Osteoblast (primary cell): Measurements from ENCODE around the gene TMEFF1. TPM values are rescaled to one million over a fixed set of nuclear protein-coding genes. Genes with fewer than 3 reads are reported as not detected.

Experiments
- DNase-seq: peaks from one replicate; pipeline ENCODE4 v3.0.0; 2011; ENCODE audit warnings: low spot score, mixed read lengths; ENCODE audit not compliant: insufficient read length; ENCODE audit errors: missing footprints
- H2AFZ ChIP-seq: 2 replicates; pipeline ENCODE4 v1.6.0; 2011; ENCODE audit warnings: mild to moderate bottlenecking, low read length
- H3K27ac ChIP-seq: 2 replicates; pipeline ENCODE4 v1.5.1; 2011; ENCODE audit warnings: mild to moderate bottlenecking, low read depth, low read length, moderate library complexity
- H3K27me3 ChIP-seq: 2 replicates; pipeline ENCODE4 v1.6.0; 2012; ENCODE audit warnings: mild to moderate bottlenecking, control low read depth, inconsistent platforms, low read length, moderate library complexity; ENCODE audit not compliant: insufficient read depth
- H3K36me3 ChIP-seq: 2 replicates; pipeline ENCODE4 v1.5.1; 2011; ENCODE audit warnings: mild to moderate bottlenecking, low read length, control low read depth, moderate library complexity; ENCODE audit not compliant: insufficient read depth
- H3K4me1 ChIP-seq: 2 replicates; pipeline ENCODE4 v1.5.1; 2011; ENCODE audit warnings: mild to moderate bottlenecking, low read length, control low read depth, moderate library complexity; ENCODE audit not compliant: insufficient read depth
- H3K4me2 ChIP-seq: 2 replicates; pipeline ENCODE4 v1.6.0; 2011; ENCODE audit warnings: mild to moderate bottlenecking, low read length; ENCODE audit not compliant: insufficient read depth
- H3K4me3 ChIP-seq: fragments of 200-600 bp; sonication (generic); 3 replicates; pipeline ENCODE4 v1.5.1; 2012; ENCODE audit warnings: mild to moderate bottlenecking, low read length, inconsistent platforms; ENCODE audit not compliant: insufficient read depth
- H3K79me2 ChIP-seq: 2 replicates; pipeline ENCODE4 v1.6.0; 2012; ENCODE audit warnings: mild to moderate bottlenecking, low read length, control low read depth, inconsistent platforms; ENCODE audit not compliant: insufficient read depth
- H3K9me3 ChIP-seq: 2 replicates; pipeline ENCODE4 v1.5.1; 2011; ENCODE audit warnings: low read depth, low read length, control low read depth
- H4K20me1 ChIP-seq: 2 replicates; pipeline ENCODE4 v1.6.0; 2012; ENCODE audit warnings: mild to moderate bottlenecking, low read length, control low read depth; ENCODE audit not compliant: insufficient read depth
- total RNA-seq: library from RNA; depleted of rRNA; stranded (reverse); fragments of >200 nt; gene quantifications from 2 replicates; pipeline ENCODE4 v1.2.3, GENCODE V29; 2012
- TF ChIP-seq, protein P1 (sequence below): IDR thresholded peaks from 2 replicates; pipeline ENCODE4 v1.5.1; 2011; ENCODE audit warnings: mild to moderate bottlenecking, low read depth, low read length, moderate library complexity; ENCODE audit errors: extremely low read depth

Gene TMEFF1
- total RNA-seq, 1 donor, result 0.72 TPM

- Histone ChIP-seq H3K4me1 (no peaks in the 10 kb centered on the region), H3K4me2 (no peak overlapping the region), H4K20me1 (no peaks in the 10 kb centered on the region), H3K9me3 (no peaks in the 10 kb centered on the region), H2AFZ (no peak overlapping the region), H3K79me2 (no peaks in the 10 kb centered on the region), H3K27ac (no peak overlapping the region), H3K36me3 (no peaks in the 10 kb centered on the region), H3K4me3 (no peak overlapping the region), H3K27me3 (no peaks in the 10 kb centered on the region)
- TF ChIP-seq, protein P1, sequence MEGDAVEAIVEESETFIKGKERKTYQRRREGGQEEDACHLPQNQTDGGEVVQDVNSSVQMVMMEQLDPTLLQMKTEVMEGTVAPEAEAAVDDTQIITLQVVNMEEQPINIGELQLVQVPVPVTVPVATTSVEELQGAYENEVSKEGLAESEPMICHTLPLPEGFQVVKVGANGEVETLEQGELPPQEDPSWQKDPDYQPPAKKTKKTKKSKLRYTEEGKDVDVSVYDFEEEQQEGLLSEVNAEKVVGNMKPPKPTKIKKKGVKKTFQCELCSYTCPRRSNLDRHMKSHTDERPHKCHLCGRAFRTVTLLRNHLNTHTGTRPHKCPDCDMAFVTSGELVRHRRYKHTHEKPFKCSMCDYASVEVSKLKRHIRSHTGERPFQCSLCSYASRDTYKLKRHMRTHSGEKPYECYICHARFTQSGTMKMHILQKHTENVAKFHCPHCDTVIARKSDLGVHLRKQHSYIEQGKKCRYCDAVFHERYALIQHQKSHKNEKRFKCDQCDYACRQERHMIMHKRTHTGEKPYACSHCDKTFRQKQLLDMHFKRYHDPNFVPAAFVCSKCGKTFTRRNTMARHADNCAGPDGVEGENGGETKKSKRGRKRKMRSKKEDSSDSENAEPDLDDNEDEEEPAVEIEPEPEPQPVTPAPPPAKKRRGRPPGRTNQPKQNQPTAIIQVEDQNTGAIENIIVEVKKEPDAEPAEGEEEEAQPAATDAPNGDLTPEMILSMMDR, result no peak
- no peak for DNase-seq
These were observed 82.5 kb downstream of the TMEFF1 start for GRCh38 chr9:100555471-100555870.

- Histone ChIP-seq H3K27ac (no peak overlapping the region), H3K4me1 (no peaks in the 10 kb centered on the region), H3K79me2 (no peaks in the 10 kb centered on the region), H2AFZ (no peak overlapping the region), H3K36me3 (no peaks in the 10 kb centered on the region), H3K4me2 (no peak overlapping the region), H3K4me3 (no peak overlapping the region), H3K27me3 (no peaks in the 10 kb centered on the region), H3K9me3 (no peaks in the 10 kb centered on the region), H4K20me1 (no peaks in the 10 kb centered on the region)
- DNase-seq, result no peak
- TF ChIP-seq, protein P1, result no peak
These were observed 84.1 kb downstream of the TMEFF1 start for GRCh38 chr9:100557053-100557452.

- TF ChIP-seq, protein P1, result no peak
- H3K27me3 ChIP-seq, result no peaks in the 10 kb centered on the region
- H3K4me3 ChIP-seq, result no peak overlapping the region
- H3K79me2 ChIP-seq, result no peaks in the 10 kb centered on the region
- H3K9me3 ChIP-seq, result no peaks in the 10 kb centered on the region
- H3K27ac ChIP-seq, result no peak overlapping the region
- H3K4me1 ChIP-seq, result no peaks in the 10 kb centered on the region
- H4K20me1 ChIP-seq, result no peaks in the 10 kb centered on the region
- H3K36me3 ChIP-seq, result no peaks in the 10 kb centered on the region
- no peak for DNase-seq
- no peak overlapping the region for H3K4me2 ChIP-seq
- no peak overlapping the region for H2AFZ ChIP-seq
These were observed 88.3 kb downstream of the TMEFF1 start for GRCh38 chr9:100561256-100561655.

DNA sequence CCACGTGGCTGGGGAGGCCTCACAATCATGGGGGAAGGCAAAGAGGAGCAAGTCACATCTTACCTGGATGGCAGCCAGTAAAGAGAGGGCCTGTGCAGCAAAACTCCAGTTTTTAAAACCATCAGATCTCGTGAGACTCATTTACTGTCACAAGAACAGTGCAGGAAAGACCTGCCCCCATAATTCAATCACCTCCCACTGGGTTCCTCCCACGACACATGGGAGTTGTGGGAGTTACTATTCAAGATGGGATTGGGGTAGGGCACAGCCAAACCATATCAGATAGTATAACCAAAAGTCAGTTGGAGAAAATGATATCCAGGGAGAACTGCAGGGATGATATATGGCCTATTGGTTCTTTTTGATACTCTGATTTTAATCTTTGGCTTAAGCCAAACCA is 94.9 kb downstream of the TMEFF1 start:
- Histone ChIP-seq H3K27ac (no peak overlapping the region), H3K27me3 (no peaks in the 10 kb centered on the region), H2AFZ (no peak overlapping the region)

More for the DNA sequence above, 94.9 kb downstream of the TMEFF1 start:
- no peak for DNase-seq
- TF ChIP-seq, protein P1, result no peak
- Histone ChIP-seq H4K20me1 (no peaks in the 10 kb centered on the region), H3K79me2 (no peaks in the 10 kb centered on the region), H3K9me3 (no peaks in the 10 kb centered on the region), H3K36me3 (no peaks in the 10 kb centered on the region), H3K4me2 (no peak overlapping the region), H3K4me3 (no peak overlapping the region), H3K4me1 (no peaks in the 10 kb centered on the region)
